ENCODE data around the gene ACTR1B.

- TF ChIP-seq YY1 (IDR thresholded peaks at IDR 0.05; ENCODE audit: insufficient read depth, insufficient read length) (no peak), SUZ12 (IDR thresholded peaks at IDR 0.05; ENCODE audit: extremely low read depth, insufficient read depth, insufficient read length) (no peak)
Measured at GRCh38 chr2:97673915-97674283, 10.1 kb upstream of the ACTR1B start.

Measured in NT2/D1 (cell line).